Testis (tissue), 3 donors: ENCODE data around the gene CCNG2. TPM values are rescaled to one million over a fixed set of nuclear protein-coding genes. Genes with fewer than 3 reads are reported as not detected.
"Not testable (repeated sequence)": the region's sequence is repeated elsewhere in the genome, so short reads cannot be mapped to it uniquely, and the experiment has no call there.

Source experiments
- DNase-seq: peaks from one replicate; pipeline ENCODE4 v3.0.0-alpha.2; 2019
- H3K27ac ChIP-seq, 2 donors: fragments of 200-600 bp; sonication (generic); one replicate each; pipeline ENCODE4 v1.5.1; 2019
- H3K27me3 ChIP-seq: fragments of 200-600 bp; sonication (generic); one replicate; pipeline ENCODE4 v1.5.1; 2019
- H3K36me3 ChIP-seq: fragments of 200-600 bp; sonication (generic); one replicate; pipeline ENCODE4 v1.5.1; 2017; ENCODE audit warnings: low read depth; ENCODE audit errors: missing control alignments
- H3K4me1 ChIP-seq: fragments of 200-600 bp; sonication (generic); one replicate; pipeline ENCODE4 v1.5.1; 2019
- H3K4me3 ChIP-seq, 2 donors: fragments of 200-600 bp; sonication (generic); one replicate each; pipeline ENCODE4 v1.5.1; 2017 to 2019
- H3K9me3 ChIP-seq: fragments of 200-600 bp; sonication (generic); one replicate; pipeline ENCODE4 v1.5.1; 2017
- POLR2A ChIP-seq: fragments of 450-650 bp; IDR thresholded peaks from one replicate; pipeline ENCODE4 v1.6.1; 2017; ENCODE audit warnings: antibody characterized with exemption, mild to moderate bottlenecking, moderate library complexity
- WGBS, 2 donors: methylation state at CpG; one replicate each; pipeline ENCODE4 v1.1.5; 2018; 5-methylcytosine and 5-hydroxymethylcytosine counted together
- intact Hi-C: fragments of 100-400 bp; cut with DNase I; formaldehyde crosslinking; loops from one replicate; pipeline ENCODE4 v1.15.1; 2023; ENCODE audit warnings: low total_unique reads
- polyA plus RNA-seq: library from polyadenylated mRNA; stranded (reverse); fragments of 350-450 nt; fragmentation: Illumina TruSeq; extraction: RNeasy Lipid Tissue Mini Kit (QIAGEN cat#74804); gene quantifications from one replicate; pipeline ENCODE4 v1.2.3, GENCODE V29; 2014; ENCODE audit warnings: low read depth, low replicate concordance; ENCODE audit not compliant: insufficient read depth
- total RNA-seq, 2 donors: library from RNA; depleted of rRNA; stranded (reverse); fragments of >200 nt; gene quantifications; one replicate each; pipeline ENCODE4 v1.2.3, GENCODE V29; 2016
- TF ChIP-seq, protein P1 (sequence below), 3 experiments: fragments of 450-650 bp in 2 of 3; fragments of 200-600 bp in 1 of 3; sonication (generic) in 1 of 3; IDR thresholded peaks; one replicate each; pipeline ENCODE4 v1.5.1; 2016 to 2019; ENCODE audit warnings: antibody characterized with exemption in 3 of 3, mild to moderate bottlenecking in 2 of 3, moderate library complexity in 1 of 3

Gene CCNG2
- total and polyA plus RNA-seq, 3 donors from 2014 or later, result 14.4 to 20.8 (median 19.5) TPM

GRCh38 chr4:77132652-77133312 is 24.2 kb upstream of the CCNG2 start:
- Histone ChIP-seq H3K4me3 (no peak overlapping the region), H3K4me1 (no peaks in the 10 kb centered on the region), H3K27me3 (no peaks in the 10 kb centered on the region), H3K27ac (no peak overlapping the region), H3K9me3 (no peaks in the 10 kb centered on the region), H3K36me3 (no peaks in the 10 kb centered on the region)
- intact Hi-C loops, result no loop called here
- no peak for DNase-seq
- TF ChIP-seq, protein P1, sequence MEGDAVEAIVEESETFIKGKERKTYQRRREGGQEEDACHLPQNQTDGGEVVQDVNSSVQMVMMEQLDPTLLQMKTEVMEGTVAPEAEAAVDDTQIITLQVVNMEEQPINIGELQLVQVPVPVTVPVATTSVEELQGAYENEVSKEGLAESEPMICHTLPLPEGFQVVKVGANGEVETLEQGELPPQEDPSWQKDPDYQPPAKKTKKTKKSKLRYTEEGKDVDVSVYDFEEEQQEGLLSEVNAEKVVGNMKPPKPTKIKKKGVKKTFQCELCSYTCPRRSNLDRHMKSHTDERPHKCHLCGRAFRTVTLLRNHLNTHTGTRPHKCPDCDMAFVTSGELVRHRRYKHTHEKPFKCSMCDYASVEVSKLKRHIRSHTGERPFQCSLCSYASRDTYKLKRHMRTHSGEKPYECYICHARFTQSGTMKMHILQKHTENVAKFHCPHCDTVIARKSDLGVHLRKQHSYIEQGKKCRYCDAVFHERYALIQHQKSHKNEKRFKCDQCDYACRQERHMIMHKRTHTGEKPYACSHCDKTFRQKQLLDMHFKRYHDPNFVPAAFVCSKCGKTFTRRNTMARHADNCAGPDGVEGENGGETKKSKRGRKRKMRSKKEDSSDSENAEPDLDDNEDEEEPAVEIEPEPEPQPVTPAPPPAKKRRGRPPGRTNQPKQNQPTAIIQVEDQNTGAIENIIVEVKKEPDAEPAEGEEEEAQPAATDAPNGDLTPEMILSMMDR (IDR thresholded peaks at IDR 0.05), result no peak
- TF ChIP-seq POLR2A, result no peak
- 79 to 89% methylated on average over 1 of the region's 1 CpG for WGBS, 2 donors

GRCh38 chr4:77137448-77137847 is 19.6 kb upstream of the CCNG2 start:
- intact Hi-C loops, H3K27me3 ChIP-seq, H3K4me3 ChIP-seq, H3K9me3 ChIP-seq, DNase-seq, H3K4me1 ChIP-seq, H3K27ac ChIP-seq, H3K36me3 ChIP-seq: not testable (repeated sequence)
- WGBS, 2 donors, result 62 to 65% methylated on average over 6 of the region's 6 CpGs

DNA sequence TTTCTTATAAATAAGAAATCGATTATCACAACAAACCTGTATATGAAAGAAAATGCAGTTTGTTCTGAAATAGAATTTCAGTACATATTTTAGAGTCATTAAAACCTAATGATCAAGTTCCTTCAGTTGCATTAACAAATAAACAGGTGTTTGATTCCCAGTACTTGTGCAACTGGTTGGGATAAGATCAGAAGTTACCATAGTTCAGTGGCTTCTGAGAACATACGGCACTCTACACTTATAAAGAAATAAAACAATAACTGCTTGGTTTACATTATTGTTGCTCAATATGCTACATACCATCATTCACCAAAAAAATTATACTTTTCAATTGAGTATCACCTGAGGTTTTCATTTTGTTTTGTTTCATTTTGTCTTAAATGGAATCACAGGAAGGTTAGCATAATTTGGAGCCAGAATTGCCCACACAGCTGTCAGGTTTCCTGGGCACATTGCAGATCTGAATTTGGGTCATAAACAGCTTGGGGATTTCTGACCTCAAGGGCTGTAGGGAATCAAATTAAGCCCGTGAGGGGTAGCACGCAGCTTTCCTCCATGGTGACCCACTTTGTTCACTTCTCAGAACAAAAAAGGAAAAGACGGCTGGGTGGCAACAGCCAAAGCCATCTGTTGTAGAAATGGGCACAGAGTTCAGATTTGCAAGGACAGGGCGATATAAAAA is 14.9 kb upstream of the CCNG2 start:
- no peak for DNase-seq
- Histone ChIP-seq H3K4me3 (no peak overlapping the region), H3K27ac (no peak overlapping the region), H3K36me3 (no peaks in the 10 kb centered on the region), H3K27me3 (no peaks in the 10 kb centered on the region), H3K4me1 (no peaks in the 10 kb centered on the region), H3K9me3 (no peaks in the 10 kb centered on the region)
- 64 to 66% methylated on average over 6 of the region's 6 CpGs for WGBS, 2 donors
- intact Hi-C loops, result no loop called here
- TF ChIP-seq, protein P1 (IDR thresholded peaks at IDR 0.05), result no peak
- no peak for TF ChIP-seq POLR2A

DNA sequence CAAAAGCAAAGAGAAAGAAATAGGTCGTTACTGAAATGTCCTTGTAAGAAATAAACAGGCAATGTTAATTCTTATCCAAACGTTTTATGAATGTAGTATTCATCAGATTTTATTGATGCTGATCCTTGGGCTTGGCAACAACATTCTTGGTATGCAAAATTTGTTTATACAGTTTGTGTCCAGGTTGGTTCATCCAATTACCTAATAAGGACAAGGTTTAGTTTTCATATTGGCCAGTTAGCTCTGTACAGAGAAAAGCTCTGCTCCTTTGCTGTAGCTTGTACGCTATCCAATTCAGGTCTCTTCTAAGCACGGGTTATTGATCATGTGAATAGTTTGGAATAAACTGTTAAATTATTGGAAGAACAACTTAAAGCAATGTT is 14.4 kb upstream of the CCNG2 start:
- Histone ChIP-seq H3K9me3 (no peaks in the 10 kb centered on the region), H3K36me3 (no peaks in the 10 kb centered on the region), H3K4me3 (no peak overlapping the region), H3K27ac (no peak overlapping the region), H3K4me1 (no peaks in the 10 kb centered on the region), H3K27me3 (no peaks in the 10 kb centered on the region)
- 63 to 69% methylated on average over 4 of the region's 4 CpGs for WGBS, 2 donors
- no peak for DNase-seq
- TF ChIP-seq, protein P1 (IDR thresholded peaks at IDR 0.05), result no peak
- no peak for TF ChIP-seq POLR2A
- intact Hi-C loops, result no loop called here

- Histone ChIP-seq H3K27ac (no peak overlapping the region), H3K9me3 (no peaks in the 10 kb centered on the region), H3K27me3 (no peaks in the 10 kb centered on the region), H3K4me3 (no peak overlapping the region), H3K36me3 (no peaks in the 10 kb centered on the region), H3K4me1 (no peaks in the 10 kb centered on the region)
- intact Hi-C loops, result no loop called here
- WGBS, 2 donors, result 72 to 82% methylated on average over 3 of the region's 3 CpGs
- TF ChIP-seq, protein P1 (IDR thresholded peaks at IDR 0.05), result no peak
- no peak for TF ChIP-seq POLR2A
- DNase-seq, result no peak
Observed at GRCh38 chr4:77143091-77143490, 13.9 kb upstream of the CCNG2 start.
